GM18498 (cell line): Measurements from ENCODE around the gene PON1.

Experiments
- ATAC-seq: cut with Tn5 transposase; IDR thresholded peaks from one replicate; pipeline ENCODE4 v1.9.1; 2021; ENCODE audit warnings: mild to moderate bottlenecking, moderate library complexity; ENCODE audit not compliant: unreplicated experiment

Gene PON1

GRCh38 chr7:95324431-95324830 lies at the start of gene PON1:
PON1 (minus strand) TSS chr7:95324532; CDS start chr7:95324475, 57 bp downstream.
- peak; percentile 54 for ATAC-seq

DNA sequence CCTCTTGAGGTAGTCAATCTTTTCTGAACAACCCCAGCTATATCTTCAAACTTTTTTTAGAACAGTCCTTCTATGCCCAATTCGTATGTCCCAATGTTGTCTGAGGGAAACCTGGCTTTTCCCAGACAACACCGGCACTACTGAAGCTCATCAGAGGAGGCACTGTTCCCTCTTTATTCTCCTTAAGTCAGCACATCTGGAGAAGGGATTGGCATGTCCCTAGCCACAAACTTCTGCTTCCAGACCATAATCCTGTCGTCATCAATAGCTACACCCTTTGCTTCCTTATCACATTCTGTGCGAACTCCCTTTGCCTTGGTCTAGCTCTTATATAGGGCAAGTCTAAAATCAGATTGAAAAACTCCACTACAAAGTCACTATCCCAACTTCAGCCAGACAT lies 49.0 kb upstream of the PON1 start:
- ATAC-seq: no peak

DNA sequence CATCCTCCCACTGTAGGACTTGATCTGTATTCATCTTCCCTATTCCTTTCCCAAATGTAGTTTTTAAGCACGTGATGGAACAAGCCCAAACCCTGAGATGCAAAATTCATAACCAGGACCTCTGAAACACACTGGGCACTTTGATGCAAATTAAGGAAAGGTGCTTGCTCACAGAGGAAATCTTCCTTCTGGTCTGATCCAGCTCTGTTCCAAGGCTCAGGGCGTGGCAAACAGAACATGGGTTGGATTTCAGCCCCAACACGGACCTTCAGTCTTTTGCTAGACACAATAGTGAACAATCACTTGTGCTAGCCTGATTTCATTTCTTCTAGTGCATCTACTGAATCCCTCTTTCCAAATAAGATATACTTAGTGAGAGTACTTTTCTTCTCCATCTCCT lies 43.9 kb upstream of the PON1 start:
- no peak for ATAC-seq

DNA sequence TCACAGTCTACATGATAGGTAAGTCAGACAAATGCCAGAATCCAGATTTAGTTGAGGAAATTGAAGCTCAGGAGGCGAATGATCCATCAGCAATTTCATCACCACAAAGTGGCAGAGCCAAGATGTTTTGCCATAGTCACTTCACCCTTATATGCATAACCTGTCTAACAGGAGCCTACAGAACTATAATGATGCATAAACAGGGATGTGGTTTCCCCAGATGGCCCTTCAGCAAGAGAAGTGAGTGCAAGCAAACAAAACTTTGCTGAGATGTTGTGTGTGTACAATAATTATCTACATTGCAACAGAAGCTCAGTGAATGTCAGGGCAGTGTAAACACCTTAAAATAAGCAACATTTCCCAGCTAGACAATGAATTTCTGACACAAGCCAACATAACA lies 43.3 kb upstream of the PON1 start:
- no peak for ATAC-seq

- no peak for ATAC-seq
Observed at GRCh38 chr7:95365151-95365550, 40.8 kb upstream of the PON1 start.

- ATAC-seq: no peak
Observed at GRCh38 chr7:95357623-95358022, 33.3 kb upstream of the PON1 start.

- ATAC-seq: no peak
Observed at GRCh38 chr7:95342642-95343307, 18.4 kb upstream of the PON1 start.

- ATAC-seq: no peak
Observed at GRCh38 chr7:95342029-95342428, 17.7 kb upstream of the PON1 start.

DNA sequence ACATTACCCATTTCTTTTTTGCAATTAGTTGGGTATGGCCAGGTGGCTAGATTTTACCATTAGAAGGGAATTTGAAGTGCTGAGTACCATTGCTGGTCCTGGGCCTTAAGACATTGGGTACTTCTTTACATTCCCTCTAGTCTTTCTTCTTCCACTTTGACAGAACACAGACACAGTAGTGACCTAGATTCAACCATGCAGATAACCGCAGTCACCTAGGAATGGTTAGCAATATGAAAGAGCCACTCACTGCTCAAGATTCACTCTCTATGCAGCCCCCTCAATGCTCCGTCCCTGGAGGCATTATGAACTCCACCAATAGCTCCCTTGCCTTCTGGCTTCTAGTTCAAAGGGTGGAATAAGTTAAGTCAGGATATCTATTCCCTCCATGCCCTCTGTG lies 16.2 kb upstream of the PON1 start:
- no peak for ATAC-seq

GRCh38 chr7:95338832-95339231 lies 14.5 kb upstream of the PON1 start:
- ATAC-seq: no peak

DNA sequence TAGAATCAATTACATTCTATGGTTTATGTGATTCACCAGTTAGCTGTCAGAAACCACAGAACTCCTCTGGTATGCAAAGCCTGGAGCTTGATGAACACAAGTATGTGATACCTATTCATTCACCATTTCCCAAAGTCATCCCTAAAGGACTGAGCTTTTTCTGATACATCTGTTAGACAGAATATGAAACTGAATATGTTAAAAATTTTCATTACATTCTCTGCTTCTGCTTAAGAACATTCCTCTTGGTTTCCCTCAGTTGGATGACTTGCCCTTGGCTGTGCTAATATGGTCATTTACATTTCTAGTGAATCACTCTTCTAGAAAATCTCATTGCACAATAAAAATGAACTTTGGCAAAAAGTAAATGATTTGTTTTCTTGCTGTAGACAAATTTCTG lies 10.8 kb upstream of the PON1 start:
- ATAC-seq: no peak

DNA sequence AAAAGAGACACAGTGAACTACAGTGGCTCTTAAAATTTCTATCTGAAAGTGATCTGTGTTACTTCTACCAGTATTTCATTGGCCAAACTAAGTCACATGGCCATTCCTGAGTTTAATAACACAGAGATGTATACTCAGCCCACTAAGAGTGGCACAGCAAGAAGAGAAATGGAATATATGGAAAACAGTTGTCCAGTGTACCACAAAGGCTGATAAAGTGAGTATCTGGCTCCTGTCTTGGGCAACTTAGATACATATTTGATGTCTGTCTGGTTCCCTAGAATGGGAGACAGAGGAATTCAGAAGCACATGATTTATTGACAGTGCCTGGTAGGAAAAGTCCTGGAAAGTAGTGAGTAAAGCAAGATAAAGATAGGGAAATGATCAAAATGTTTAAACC lies 10.1 kb upstream of the PON1 start:
- ATAC-seq: no peak

- ATAC-seq: peak; percentile 38
Observed at GRCh38 chr7:95330961-95331337, 6.6 kb upstream of the PON1 start.

GRCh38 chr7:95330204-95330960 lies 6.0 kb upstream of the PON1 start:
- peak; percentile 98 for ATAC-seq

- ATAC-seq: no peak
Observed at GRCh38 chr7:95327356-95327755, 3.0 kb upstream of the PON1 start.

DNA sequence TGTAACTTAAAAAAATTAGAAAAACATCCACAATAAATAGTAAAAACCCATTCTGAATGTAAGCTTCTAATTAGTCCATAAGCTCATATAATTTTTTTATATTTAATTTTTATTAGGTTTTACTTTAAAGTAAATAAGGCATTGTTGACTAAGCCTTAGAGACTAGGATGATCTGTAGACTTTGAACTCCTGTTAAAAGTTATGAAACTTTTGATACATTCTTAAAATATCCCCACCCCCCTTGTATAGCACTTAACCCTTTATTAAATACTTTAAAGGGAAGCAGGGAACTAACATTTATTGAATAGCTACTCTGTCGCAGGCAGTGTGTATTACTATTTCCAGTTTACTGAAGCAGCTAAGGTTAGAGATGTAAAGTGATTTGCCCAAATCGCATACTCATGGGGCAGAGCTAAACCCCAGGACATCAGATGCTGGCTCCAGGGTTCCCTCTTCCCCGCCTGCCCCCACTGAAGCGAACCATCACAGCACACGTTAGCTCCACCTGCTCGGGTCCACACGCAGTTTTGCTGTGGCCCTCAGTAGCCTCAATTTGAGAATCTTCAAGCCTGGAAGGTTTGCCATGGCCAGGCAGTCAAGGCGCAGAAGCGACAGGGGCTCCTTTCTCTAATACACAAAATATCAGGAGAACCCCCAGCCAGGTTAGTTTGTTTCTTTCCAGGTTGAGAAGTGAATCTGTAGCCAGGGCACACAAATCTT lies 762 bp downstream of the PON1 start:
- ATAC-seq: no peak

- ATAC-seq: no peak
Observed at GRCh38 chr7:95322854-95323253, 1.5 kb downstream of the PON1 start.

GRCh38 chr7:95322396-95322795 lies 1.9 kb downstream of the PON1 start:
- ATAC-seq: no peak

- ATAC-seq: no peak
Observed at GRCh38 chr7:95321720-95322119, 2.6 kb downstream of the PON1 start.

- no peak for ATAC-seq
Observed at GRCh38 chr7:95320651-95321050, 3.7 kb downstream of the PON1 start.

- no peak for ATAC-seq
Observed at GRCh38 chr7:95319570-95319969, 4.8 kb downstream of the PON1 start.

- no peak for ATAC-seq
Observed at GRCh38 chr7:95318501-95319100, 5.7 kb downstream of the PON1 start.
